K562 (cell line): ENCODE data around the gene ZNF609. TPM values are rescaled to one million over a fixed set of nuclear protein-coding genes. Genes with fewer than 3 reads are reported as not detected.
A peak's percentile ranks its signal among the peaks of the same experiment; 100 is the strongest.

ENCODE experiments used
- CREB1 ChIP-seq, 2 experiments: sonication (generic) in 1 of 2; formaldehyde crosslinking in 1 of 2; IDR thresholded peaks; 2 replicates each; pipeline versions ENCODE4 v1.6.1 to v1.8.0; 2012 to 2022; ENCODE audit warnings: inconsistent platforms in 1 of 2, mild to moderate bottlenecking in 1 of 2, missing genetic modification reagents in 1 of 2, moderate library complexity in 1 of 2
- FOXA3 ChIP-seq, 2 experiments: fragments of 450-650 bp in 1 of 2; sonication (generic) in 1 of 2; formaldehyde crosslinking; IDR thresholded peaks in 1 of 2; conservative IDR thresholded peaks in 1 of 2; 2 replicates each; pipeline versions ENCODE4 v1.4.0 to v1.8.0; 2020 to 2022; ENCODE audit warnings: mild to moderate bottlenecking in 2 of 2, missing genetic modification reagents in 1 of 2
- FOXK2 ChIP-seq, 2 experiments: fragments of 450-650 bp; IDR thresholded peaks in 1 of 2; conservative IDR thresholded peaks in 1 of 2; 2 replicates each; pipeline ENCODE4 v1.6.1; 2016; ENCODE audit warnings: low read depth in 2 of 2, mild to moderate bottlenecking in 1 of 2
- HSF4 ChIP-seq: fragments of 250-450 bp; sonication (Bioruptor Pico); IDR thresholded peaks from 2 replicates; pipeline ENCODE4 v2.1.2; 2022; ENCODE audit warnings: mild to moderate bottlenecking, moderate library complexity, borderline replicate concordance
- IFI16 ChIP-seq: fragments of 250-450 bp; sonication (Bioruptor Pico); IDR thresholded peaks from 2 replicates; pipeline ENCODE4 v2.1.2; 2022; ENCODE audit warnings: mild to moderate bottlenecking, inconsistent platforms
- MEF2A ChIP-seq: IDR thresholded peaks from 2 replicates; pipeline ENCODE4 v1.6.1; 2011; ENCODE audit warnings: low read depth, mild to moderate bottlenecking, low read length, moderate library complexity; ENCODE audit not compliant: control insufficient read depth
- MEF2D ChIP-seq: conservative IDR thresholded peaks from 2 replicates; pipeline ENCODE4 v1.6.1; 2016; ENCODE audit warnings: low read depth, missing genetic modification characterization, missing compliant biosample characterization
- POLR2G ChIP-seq: fragments of 200-400 bp; formaldehyde crosslinking; IDR thresholded peaks from 2 replicates; pipeline ENCODE4 v1.6.1; 2017; ENCODE audit warnings: low read depth, mild to moderate bottlenecking, antibody characterized with exemption, low read length, moderate library complexity
- RAD21 ChIP-seq, 2 experiments: fragments of 250-450 bp in 1 of 2; fragments of 450-650 bp in 1 of 2; sonication (Bioruptor Pico) in 1 of 2; formaldehyde crosslinking in 1 of 2; IDR thresholded peaks in 1 of 2; conservative IDR thresholded peaks in 1 of 2; 2 replicates each; pipeline versions ENCODE4 v1.4.0 to v1.8.0; 2020 to 2022; ENCODE audit warnings: mild to moderate bottlenecking in 2 of 2, moderate library complexity in 1 of 2
- RBM22 ChIP-seq: fragments of 200-400 bp; formaldehyde crosslinking; IDR thresholded peaks from 2 replicates; pipeline ENCODE4 v1.6.1; 2018; ENCODE audit warnings: low read length, low read depth; ENCODE audit not compliant: poor library complexity, severe bottlenecking
- ZKSCAN8 ChIP-seq: fragments of 200-800 bp; sonication (Bioruptor generic); IDR thresholded peaks from 2 replicates; pipeline ENCODE4 v1.6.1; 2016; ENCODE audit warnings: missing genetic modification characterization, missing compliant biosample characterization
- ZNF436 ChIP-seq: fragments of 250-450, 450-650 bp; sonication (Bioruptor Pico); formaldehyde crosslinking; IDR thresholded peaks from 2 replicates; pipeline ENCODE4 v1.7.0; 2020; ENCODE audit warnings: mild to moderate bottlenecking
- polyA plus RNA-seq, 8 experiments: library from polyadenylated mRNA; depleted of rRNA in 4 of 8; stranded (reverse) in 5 of 8; unstranded in 3 of 8; fragments of >200 nt; fragmentation: Nextera tagmentation in 2 of 8; fragmentation: Illumina TruSeq in 1 of 8; extraction: Ambion mirVana in 2 of 8; extraction: Trizol in 1 of 8; gene quantifications; 2 replicates each; pipeline versions ENCODE4 v1.2.1 to v1.2.3, GENCODE V29; 2011 to 2014; ENCODE audit warnings: inconsistent platforms in 1 of 8, missing spikeins in 1 of 8
- total RNA-seq, 7 experiments: library from RNA; depleted of rRNA in 6 of 7; stranded (reverse); fragments of >200 nt in 6 of 7; fragmentation: Illumina TruSeq in 2 of 7; extraction: Trizol in 2 of 7; gene quantifications; 2 replicates each; pipeline versions ENCODE4 v1.2.1 to v1.2.3, GENCODE V29; 2011 to 2021; ENCODE audit warnings: low replicate concordance in 1 of 7
- TF ChIP-seq, protein P1 (sequence below): fragments of 450-650 bp; IDR thresholded peaks from 2 replicates; pipeline ENCODE4 v1.6.1; 2016; ENCODE audit warnings: low read depth
- TF ChIP-seq, protein P2 (sequence below), 2 experiments: fragments of 450-650 bp in 1 of 2; IDR thresholded peaks; 2 replicates each; pipeline ENCODE4 v1.6.1; 2011 to 2017; ENCODE audit warnings: low read depth in 2 of 2, antibody characterized with exemption in 1 of 2, borderline replicate concordance in 1 of 2, low read length in 1 of 2, mild to moderate bottlenecking in 1 of 2, mixed read lengths in 1 of 2; ENCODE audit not compliant: control insufficient read depth in 1 of 2

ZNF609 gene
- total and polyA plus RNA-seq, 9 of the 15 experiments (the other 6 are each of a cell fraction or from before 2014, with no cell fraction given): 3.0 to 38.7 (median 17.8) TPM

DNA sequence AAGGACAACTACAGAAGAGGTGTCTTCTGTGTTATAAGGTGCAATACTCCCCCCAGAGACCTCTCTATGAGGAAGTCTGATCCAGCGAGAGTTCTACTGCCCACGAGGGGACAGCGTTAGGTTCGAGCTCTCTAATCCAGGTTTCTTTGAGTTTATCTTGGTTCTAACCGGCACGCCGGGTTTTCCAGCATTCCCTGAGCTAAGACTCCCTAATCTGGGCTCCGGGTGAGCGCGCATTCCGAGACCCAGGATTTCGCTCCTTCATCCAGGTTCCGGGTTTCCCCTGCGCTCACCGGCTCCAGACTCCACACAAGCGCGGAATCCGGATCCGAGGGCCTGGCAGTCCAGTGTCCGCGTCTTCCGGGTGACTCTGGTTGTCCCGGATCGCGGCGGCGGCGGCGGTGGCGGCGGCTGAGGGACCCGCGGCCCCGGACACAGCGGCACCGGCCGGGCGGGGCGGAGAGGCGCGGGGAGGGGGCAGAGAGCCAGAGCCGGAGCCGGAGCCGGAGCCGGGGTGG is at the start of gene ZNF609 (continued):
- TF ChIP-seq, protein P1, sequence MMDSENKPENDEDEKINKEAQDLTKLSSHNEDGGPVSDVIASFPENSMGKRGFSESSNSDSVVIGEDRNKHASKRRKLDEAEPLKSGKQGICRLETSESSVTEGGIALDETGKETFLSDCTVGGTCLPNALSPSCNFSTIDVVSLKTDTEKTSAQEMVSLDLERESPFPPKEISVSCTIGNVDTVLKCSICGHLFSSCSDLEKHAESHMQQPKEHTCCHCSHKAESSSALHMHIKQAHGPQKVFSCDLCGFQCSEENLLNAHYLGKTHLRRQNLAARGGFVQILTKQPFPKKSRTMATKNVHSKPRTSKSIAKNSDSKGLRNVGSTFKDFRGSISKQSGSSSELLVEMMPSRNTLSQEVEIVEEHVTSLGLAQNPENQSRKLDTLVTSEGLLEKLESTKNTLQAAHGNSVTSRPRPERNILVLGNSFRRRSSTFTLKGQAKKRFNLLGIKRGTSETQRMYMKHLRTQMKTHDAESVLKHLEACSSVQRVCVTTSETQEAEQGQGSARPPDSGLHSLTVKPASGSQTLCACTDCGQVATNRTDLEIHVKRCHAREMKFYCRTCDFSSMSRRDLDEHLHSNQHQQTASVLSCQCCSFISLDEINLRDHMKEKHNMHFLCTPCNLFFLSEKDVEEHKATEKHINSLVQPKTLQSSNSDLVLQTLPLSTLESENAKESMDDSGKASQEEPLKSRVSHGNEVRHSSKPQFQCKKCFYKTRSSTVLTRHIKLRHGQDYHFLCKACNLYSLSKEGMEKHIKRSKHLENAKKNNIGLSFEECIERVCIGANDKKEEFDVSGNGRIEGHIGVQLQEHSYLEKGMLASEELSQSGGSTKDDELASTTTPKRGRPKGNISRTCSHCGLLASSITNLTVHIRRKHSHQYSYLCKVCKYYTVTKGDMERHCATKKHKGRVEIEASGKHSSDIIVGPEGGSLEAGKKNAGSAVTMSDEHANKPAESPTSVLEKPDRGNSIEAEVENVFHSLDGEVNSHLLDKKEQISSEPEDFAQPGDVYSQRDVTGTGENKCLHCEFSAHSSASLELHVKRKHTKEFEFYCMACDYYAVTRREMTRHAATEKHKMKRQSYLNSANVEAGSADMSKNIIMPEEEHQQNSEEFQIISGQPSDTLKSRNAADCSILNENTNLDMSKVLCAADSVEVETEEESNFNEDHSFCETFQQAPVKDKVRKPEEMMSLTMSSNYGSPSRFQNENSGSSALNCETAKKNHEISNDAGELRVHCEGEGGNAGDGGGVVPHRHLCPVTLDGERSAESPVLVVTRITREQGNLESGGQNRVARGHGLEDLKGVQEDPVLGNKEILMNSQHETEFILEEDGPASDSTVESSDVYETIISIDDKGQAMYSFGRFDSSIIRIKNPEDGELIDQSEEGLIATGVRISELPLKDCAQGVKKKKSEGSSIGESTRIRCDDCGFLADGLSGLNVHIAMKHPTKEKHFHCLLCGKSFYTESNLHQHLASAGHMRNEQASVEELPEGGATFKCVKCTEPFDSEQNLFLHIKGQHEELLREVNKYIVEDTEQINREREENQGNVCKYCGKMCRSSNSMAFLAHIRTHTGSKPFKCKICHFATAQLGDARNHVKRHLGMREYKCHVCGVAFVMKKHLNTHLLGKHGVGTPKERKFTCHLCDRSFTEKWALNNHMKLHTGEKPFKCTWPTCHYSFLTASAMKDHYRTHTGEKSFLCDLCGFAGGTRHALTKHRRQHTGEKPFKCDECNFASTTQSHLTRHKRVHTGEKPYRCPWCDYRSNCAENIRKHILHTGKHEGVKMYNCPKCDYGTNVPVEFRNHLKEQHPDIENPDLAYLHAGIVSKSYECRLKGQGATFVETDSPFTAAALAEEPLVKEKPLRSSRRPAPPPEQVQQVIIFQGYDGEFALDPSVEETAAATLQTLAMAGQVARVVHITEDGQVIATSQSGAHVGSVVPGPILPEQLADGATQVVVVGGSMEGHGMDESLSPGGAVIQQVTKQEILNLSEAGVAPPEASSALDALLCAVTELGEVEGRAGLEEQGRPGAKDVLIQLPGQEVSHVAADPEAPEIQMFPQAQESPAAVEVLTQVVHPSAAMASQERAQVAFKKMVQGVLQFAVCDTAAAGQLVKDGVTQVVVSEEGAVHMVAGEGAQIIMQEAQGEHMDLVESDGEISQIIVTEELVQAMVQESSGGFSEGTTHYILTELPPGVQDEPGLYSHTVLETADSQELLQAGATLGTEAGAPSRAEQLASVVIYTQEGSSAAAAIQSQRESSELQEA: no peak
- TF ChIP-seq HSF4 (CRISPR knock-in tag): no peak
- 0 out of 2 replicates have a peak, but pooled peaks have one; percentile 56 for TF ChIP-seq CREB1 (IDR thresholded peaks at IDR 0.05)
- peak; percentile 65; the same call in 1 of the 2 replicates for TF ChIP-seq CREB1 (CRISPR knock-in tag; IDR thresholded peaks at IDR 0.05)
- no peak for TF ChIP-seq ZKSCAN8 (CRISPR knock-in tag)
- TF ChIP-seq IFI16 (CRISPR knock-in tag): no peak
- TF ChIP-seq, protein P2, sequence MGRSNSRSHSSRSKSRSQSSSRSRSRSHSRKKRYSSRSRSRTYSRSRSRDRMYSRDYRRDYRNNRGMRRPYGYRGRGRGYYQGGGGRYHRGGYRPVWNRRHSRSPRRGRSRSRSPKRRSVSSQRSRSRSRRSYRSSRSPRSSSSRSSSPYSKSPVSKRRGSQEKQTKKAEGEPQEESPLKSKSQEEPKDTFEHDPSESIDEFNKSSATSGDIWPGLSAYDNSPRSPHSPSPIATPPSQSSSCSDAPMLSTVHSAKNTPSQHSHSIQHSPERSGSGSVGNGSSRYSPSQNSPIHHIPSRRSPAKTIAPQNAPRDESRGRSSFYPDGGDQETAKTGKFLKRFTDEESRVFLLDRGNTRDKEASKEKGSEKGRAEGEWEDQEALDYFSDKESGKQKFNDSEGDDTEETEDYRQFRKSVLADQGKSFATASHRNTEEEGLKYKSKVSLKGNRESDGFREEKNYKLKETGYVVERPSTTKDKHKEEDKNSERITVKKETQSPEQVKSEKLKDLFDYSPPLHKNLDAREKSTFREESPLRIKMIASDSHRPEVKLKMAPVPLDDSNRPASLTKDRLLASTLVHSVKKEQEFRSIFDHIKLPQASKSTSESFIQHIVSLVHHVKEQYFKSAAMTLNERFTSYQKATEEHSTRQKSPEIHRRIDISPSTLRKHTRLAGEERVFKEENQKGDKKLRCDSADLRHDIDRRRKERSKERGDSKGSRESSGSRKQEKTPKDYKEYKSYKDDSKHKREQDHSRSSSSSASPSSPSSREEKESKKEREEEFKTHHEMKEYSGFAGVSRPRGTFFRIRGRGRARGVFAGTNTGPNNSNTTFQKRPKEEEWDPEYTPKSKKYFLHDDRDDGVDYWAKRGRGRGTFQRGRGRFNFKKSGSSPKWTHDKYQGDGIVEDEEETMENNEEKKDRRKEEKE (IDR thresholded peaks at IDR 0.05; ENCODE audit: borderline replicate concordance in 1 of 2, control insufficient read depth in 1 of 2, low read depth in 2 of 2, low read length in 1 of 2): no peak
- TF ChIP-seq RAD21 (CRISPR knock-in tag; conservative IDR thresholded peaks at IDR 0.05 in 1 of 2, IDR thresholded peaks at IDR 0.05 in 1 of 2): peak in 1 of 2 experiments; percentile 33; a peak in 1 of 4 replicates
- TF ChIP-seq RBM22: peak; percentile 29
- peak; percentile 91 for TF ChIP-seq POLR2G
- 0 out of 2 replicates have a peak, but pooled peaks have one; percentile 23 for TF ChIP-seq MEF2D (tag)
- peak in 1 of 2 experiments; percentile 42; a peak in 1 of 4 replicates for TF ChIP-seq FOXK2 (conservative IDR thresholded peaks at IDR 0.05 in 1 of 2, IDR thresholded peaks at IDR 0.05 in 1 of 2; ENCODE audit: low read depth in 2 of 2)
- peak; percentile 62 for TF ChIP-seq MEF2A
- no peak for TF ChIP-seq FOXA3 (CRISPR knock-in tag; conservative IDR thresholded peaks at IDR 0.05 in 1 of 2, IDR thresholded peaks at IDR 0.05 in 1 of 2)
- TF ChIP-seq ZNF436 (CRISPR knock-in tag): no peak
